ENCODE measurements around the gene INO80E. TPM values are rescaled to one million over a fixed set of nuclear protein-coding genes. Genes with fewer than 3 reads are reported as not detected.
A peak's percentile ranks its signal among the peaks of the same experiment; 100 is the strongest.

Gene INO80E
- total RNA-seq, 4 donors from 2014 or later = 45.4 to 74.8 (median 55.5) TPM

DNA sequence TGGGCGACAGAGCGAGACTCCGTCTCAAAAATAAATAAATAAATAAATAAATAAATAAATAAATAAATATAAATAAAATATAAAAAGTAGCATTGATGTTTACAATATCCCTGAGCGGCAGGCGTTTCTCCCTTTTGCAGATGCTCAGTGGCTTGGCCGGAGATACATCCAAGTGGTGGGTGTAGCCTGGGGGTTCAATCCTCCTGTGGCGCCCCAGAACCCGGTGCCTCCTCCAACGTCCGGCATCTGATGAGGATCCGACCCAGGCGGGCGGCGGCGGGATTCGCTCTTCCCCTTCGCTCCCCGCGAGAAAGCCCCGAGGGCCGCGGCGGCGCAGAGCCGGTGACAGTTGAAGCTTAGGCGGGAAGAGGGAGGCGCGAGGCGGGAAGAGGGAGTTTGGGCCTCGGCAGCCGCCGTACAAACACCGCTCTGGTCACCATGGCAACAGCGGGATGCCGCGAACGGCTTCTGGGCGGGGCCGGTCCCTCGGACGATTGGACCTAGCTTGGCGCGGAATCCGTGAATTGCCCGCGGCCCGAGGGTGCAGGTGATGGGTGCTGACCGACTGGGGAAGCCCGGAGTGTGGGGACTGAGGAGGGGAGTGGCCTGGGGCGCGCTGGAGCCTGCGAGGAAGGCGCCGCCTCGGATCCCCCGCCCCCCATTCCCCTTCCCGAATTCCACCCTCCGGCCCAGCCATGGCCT is 56.8 kb downstream of the INO80E start:
- intact Hi-C loops (cut with DNase I; ENCODE audit: low total_unique reads) (no loop called here), in situ Hi-C loops (cut with MboI; ENCODE audit: low sequenced_read_pairs in 4 of 4) (loop anchor here in 2 of 4 donors (5.0 to 25.0 kb wide), 3 partner anchors 64 to 359 kb away; partner anchors contain the start of genes CD2BP2 (in 1 of the 2), MYL11 (in 1 of the 2), TBC1D10B (in 1 of the 2) and ZNF771 (in 1 of the 2))
- H3K4me3 ChIP-seq = peak overlapping the region; percentile 57 to 82 (median 78)
- H3K27ac ChIP-seq = peak overlapping the region in 2 of 4 donors; percentile 16 to 17
- H3K36me3 ChIP-seq = no peaks in the 10 kb centered on the region
- H3K27me3 ChIP-seq = no peaks in the 10 kb centered on the region
- peaks cover 7% of the 10 kb centered on the region in 2 donors for H3K4me1 ChIP-seq
- ATAC-seq = peak; percentile 80 to 82
- DNase-seq = peak; percentile 78 to 84
- H3K9me3 ChIP-seq = no peaks in the 10 kb centered on the region
- TF ChIP-seq POLR2A (IDR thresholded peaks at IDR 0.05) = no peak
- TF ChIP-seq, protein P1, sequence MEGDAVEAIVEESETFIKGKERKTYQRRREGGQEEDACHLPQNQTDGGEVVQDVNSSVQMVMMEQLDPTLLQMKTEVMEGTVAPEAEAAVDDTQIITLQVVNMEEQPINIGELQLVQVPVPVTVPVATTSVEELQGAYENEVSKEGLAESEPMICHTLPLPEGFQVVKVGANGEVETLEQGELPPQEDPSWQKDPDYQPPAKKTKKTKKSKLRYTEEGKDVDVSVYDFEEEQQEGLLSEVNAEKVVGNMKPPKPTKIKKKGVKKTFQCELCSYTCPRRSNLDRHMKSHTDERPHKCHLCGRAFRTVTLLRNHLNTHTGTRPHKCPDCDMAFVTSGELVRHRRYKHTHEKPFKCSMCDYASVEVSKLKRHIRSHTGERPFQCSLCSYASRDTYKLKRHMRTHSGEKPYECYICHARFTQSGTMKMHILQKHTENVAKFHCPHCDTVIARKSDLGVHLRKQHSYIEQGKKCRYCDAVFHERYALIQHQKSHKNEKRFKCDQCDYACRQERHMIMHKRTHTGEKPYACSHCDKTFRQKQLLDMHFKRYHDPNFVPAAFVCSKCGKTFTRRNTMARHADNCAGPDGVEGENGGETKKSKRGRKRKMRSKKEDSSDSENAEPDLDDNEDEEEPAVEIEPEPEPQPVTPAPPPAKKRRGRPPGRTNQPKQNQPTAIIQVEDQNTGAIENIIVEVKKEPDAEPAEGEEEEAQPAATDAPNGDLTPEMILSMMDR (IDR thresholded peaks at IDR 0.05 in 4 of 5, conservative IDR thresholded peaks at IDR 0.05 in 1 of 5) = no peak

- peak; percentile 6 to 12 for ATAC-seq
- in situ Hi-C loops (cut with MboI; ENCODE audit: low sequenced_read_pairs in 4 of 4) = loop anchor here in 2 of 4 donors (5.0 to 25.0 kb wide), 3 partner anchors 64 to 359 kb away; partner anchors contain the start of genes CD2BP2 (in 1 of the 2), MYL11 (in 1 of the 2), TBC1D10B (in 1 of the 2) and ZNF771 (in 1 of the 2)
These were observed 57.5 kb downstream of the INO80E start for GRCh38 chr16:30053376-30054015.

DNA sequence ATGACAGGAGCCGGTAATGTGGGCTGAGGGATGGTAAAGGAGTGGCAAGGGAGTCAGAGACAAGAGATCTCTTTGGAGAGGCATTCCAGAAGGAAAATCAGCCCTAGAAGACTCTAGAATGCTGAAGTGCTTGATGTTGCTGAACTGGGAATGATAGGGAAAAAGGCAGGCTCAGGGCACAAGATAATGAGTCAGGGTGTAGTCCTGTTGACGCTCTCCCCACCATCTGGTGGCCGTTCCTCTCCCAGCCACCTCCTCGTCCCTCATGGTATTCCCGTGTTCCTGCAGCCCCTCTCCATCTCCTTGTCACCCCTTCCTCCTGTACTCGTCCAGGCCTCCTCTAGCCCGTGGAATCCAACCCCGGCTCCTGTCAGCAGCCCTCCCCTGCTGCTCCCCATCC is 58.4 kb downstream of the INO80E start:
- H3K9me3 ChIP-seq = no peaks in the 10 kb centered on the region
- H3K4me1 ChIP-seq = peaks cover 7% of the 10 kb centered on the region in 2 donors
- no peaks in the 10 kb centered on the region for H3K36me3 ChIP-seq
- intact Hi-C loops (cut with DNase I; ENCODE audit: low total_unique reads) = no loop called here
- in situ Hi-C loops (cut with MboI; ENCODE audit: low sequenced_read_pairs in 4 of 4) = loop anchor here in 2 of 4 donors (5.0 to 25.0 kb wide), 3 partner anchors 63 to 358 kb away; partner anchors contain the start of genes CD2BP2 (in 1 of the 2), MYL11 (in 1 of the 2), TBC1D10B (in 1 of the 2) and ZNF771 (in 1 of the 2)
- DNase-seq (no peak), ATAC-seq (no peak)
- no peak overlapping the region for H3K27ac ChIP-seq
- H3K27me3 ChIP-seq = no peaks in the 10 kb centered on the region
- H3K4me3 ChIP-seq = no peak overlapping the region
- no peak for TF ChIP-seq POLR2A (IDR thresholded peaks at IDR 0.05)
- TF ChIP-seq, protein P1 (IDR thresholded peaks at IDR 0.05 in 4 of 5, conservative IDR thresholded peaks at IDR 0.05 in 1 of 5) = no peak

More at GRCh38 chr16:30053376-30054015, 57.5 kb downstream of the INO80E start:
- Histone ChIP-seq H3K27me3 (no peaks in the 10 kb centered on the region), H3K4me1 (peaks cover 7% of the 10 kb centered on the region in 2 donors), H3K9me3 (no peaks in the 10 kb centered on the region), H3K36me3 (no peaks in the 10 kb centered on the region), H3K4me3 (peak overlapping the region; percentile 57 to 82 (median 78)), H3K27ac (peak overlapping the region in 2 of 4 donors; percentile 16 to 17)
- no peak for DNase-seq
- intact Hi-C loops (cut with DNase I; ENCODE audit: low total_unique reads) = no loop called here
- TF ChIP-seq POLR2A (IDR thresholded peaks at IDR 0.05) = no peak
- TF ChIP-seq, protein P1 (IDR thresholded peaks at IDR 0.05 in 4 of 5, conservative IDR thresholded peaks at IDR 0.05 in 1 of 5) = no peak

DNA sequence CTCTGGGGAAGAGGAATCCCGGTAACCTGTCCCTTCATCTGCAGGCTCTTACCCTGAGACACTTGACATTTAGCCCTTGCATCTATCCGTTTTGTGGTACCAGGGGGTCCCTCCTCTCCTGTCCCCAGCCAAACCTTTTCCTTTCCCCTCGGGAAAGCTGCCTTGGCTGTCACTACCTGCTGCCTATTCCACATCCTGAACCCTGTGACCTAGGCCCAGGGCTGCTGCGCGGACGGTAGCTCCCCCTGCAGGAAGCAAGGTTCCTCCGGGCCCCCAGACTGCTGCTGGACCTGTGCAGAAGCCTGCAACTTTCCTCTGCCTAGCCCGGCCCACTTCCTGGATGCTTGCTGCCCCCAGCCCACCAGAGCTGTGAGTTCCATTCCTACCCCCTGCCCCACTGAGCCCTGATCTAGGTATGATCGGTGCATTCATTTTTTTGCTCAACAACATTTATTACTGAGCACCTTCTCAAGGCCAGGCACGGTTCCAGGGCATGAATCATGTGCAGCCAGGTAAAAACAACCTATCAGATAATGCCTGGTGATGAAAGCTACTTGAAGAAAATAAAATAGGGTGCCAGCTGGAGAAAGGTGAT is 59.0 kb downstream of the INO80E start:
- Histone ChIP-seq H3K27me3 (no peaks in the 10 kb centered on the region), H3K27ac (no peak overlapping the region), H3K9me3 (no peaks in the 10 kb centered on the region), H3K4me3 (no peak overlapping the region), H3K36me3 (no peaks in the 10 kb centered on the region), H3K4me1 (peaks cover 9% of the 10 kb centered on the region in 2 donors)
- DNase-seq (no peak), ATAC-seq (no peak)
- intact Hi-C loops (cut with DNase I; ENCODE audit: low total_unique reads) = no loop called here
- in situ Hi-C loops (cut with MboI; ENCODE audit: low sequenced_read_pairs in 4 of 4) = loop anchor here in 2 of 4 donors (5.0 to 25.0 kb wide), 3 partner anchors 62 to 357 kb away; partner anchors contain the start of genes CD2BP2 (in 1 of the 2), MYL11 (in 1 of the 2), TBC1D10B (in 1 of the 2) and ZNF771 (in 1 of the 2)
- TF ChIP-seq, protein P1 (IDR thresholded peaks at IDR 0.05 in 4 of 5, conservative IDR thresholded peaks at IDR 0.05 in 1 of 5) = peak in 2 of 5 experiments; percentile 8 to 24
- no peak for TF ChIP-seq POLR2A (IDR thresholded peaks at IDR 0.05)

Data from gastrocnemius medialis (tissue), 4 donors.